PFSK-1 (cell line): ENCODE measurements around the gene PMFBP1. TPM values are rescaled to one million over a fixed set of nuclear protein-coding genes. Genes with fewer than 3 reads are reported as not detected.

Source experiments
- FOXP2 ChIP-seq: optimal IDR thresholded peaks from 2 replicates; pipeline ENCODE3; 2011; ENCODE audit warnings: borderline replicate concordance, control low read depth, inconsistent platforms; ENCODE audit not compliant: insufficient read depth; ENCODE audit errors: extremely low read length, extremely low read depth
- POLR2AphosphoS5 ChIP-seq: IDR thresholded peaks from 2 replicates; pipeline ENCODE4 v1.6.1; 2012; ENCODE audit warnings: low read depth, mild to moderate bottlenecking, control low read depth, low read length, moderate library complexity
- REST ChIP-seq, 2 experiments: IDR thresholded peaks; 2 replicates each; pipeline versions ENCODE4 v1.6.1 to v1.8.0; 2011 to 2012; ENCODE audit warnings: low read depth in 2 of 2, low read length in 2 of 2, control low read depth in 1 of 2, inconsistent platforms in 1 of 2, mild to moderate bottlenecking in 1 of 2, moderate library complexity in 1 of 2; ENCODE audit not compliant: insufficient read depth in 1 of 2
- SIN3A ChIP-seq: IDR thresholded peaks from 2 replicates; pipeline ENCODE4 v1.6.1; 2012; ENCODE audit warnings: mild to moderate bottlenecking, low read length, moderate library complexity, borderline replicate concordance; ENCODE audit not compliant: insufficient read depth
- TAF1 ChIP-seq: IDR thresholded peaks from 2 replicates; pipeline ENCODE4 v1.6.1; 2012; ENCODE audit warnings: low read length, control low read depth, borderline replicate concordance; ENCODE audit not compliant: insufficient read depth
- polyA plus RNA-seq: library from polyadenylated mRNA; unstranded; fragments of >200 nt; gene quantifications from one replicate; pipeline ENCODE4 v1.2.1, GENCODE V29; 2012; ENCODE audit warnings: low read depth, missing spikeins; ENCODE audit not compliant: insufficient read length

Gene PMFBP1
- not detected for polyA plus RNA-seq

- TF ChIP-seq REST (IDR thresholded peaks at IDR 0.05; ENCODE audit: insufficient read depth in 1 of 2, low read depth in 2 of 2, low read length in 2 of 2) (no peak), FOXP2 (no peak), TAF1 (no peak), POLR2AphosphoS5 (no peak), SIN3A (no peak)
Observed at GRCh38 chr16:72172105-72173034, at the start of gene PMFBP1. Gene PMFBP1 (minus strand): TSS chr16:72172155. CDS start chr16:72171208, 947 bp downstream.

GRCh38 chr16:72221630-72222024, 49.7 kb upstream of the PMFBP1 start:
- TF ChIP-seq REST (IDR thresholded peaks at IDR 0.05; ENCODE audit: insufficient read depth in 1 of 2, low read depth in 2 of 2, low read length in 2 of 2): no peak

GRCh38 chr16:72220875-72221629, 49.1 kb upstream of the PMFBP1 start:
- no peak for TF ChIP-seq FOXP2
- no peak for TF ChIP-seq SIN3A
- no peak for TF ChIP-seq REST (IDR thresholded peaks at IDR 0.05; ENCODE audit: insufficient read depth in 1 of 2, low read depth in 2 of 2, low read length in 2 of 2)
- TF ChIP-seq TAF1: no peak
- TF ChIP-seq POLR2AphosphoS5: no peak

- no peak for TF ChIP-seq TAF1
- TF ChIP-seq FOXP2: no peak
- TF ChIP-seq SIN3A: no peak
- TF ChIP-seq POLR2AphosphoS5: no peak
- no peak for TF ChIP-seq REST (IDR thresholded peaks at IDR 0.05; ENCODE audit: insufficient read depth in 1 of 2, low read depth in 2 of 2, low read length in 2 of 2)
Observed at GRCh38 chr16:72219282-72219681, 47.3 kb upstream of the PMFBP1 start.

GRCh38 chr16:72216767-72217166, 44.8 kb upstream of the PMFBP1 start:
- TF ChIP-seq REST (IDR thresholded peaks at IDR 0.05; ENCODE audit: insufficient read depth in 1 of 2, low read depth in 2 of 2, low read length in 2 of 2) (no peak), FOXP2 (no peak), SIN3A (no peak), TAF1 (no peak), POLR2AphosphoS5 (no peak)
